ENCODE results near the gene TIMM44. TPM values are rescaled to one million over a fixed set of nuclear protein-coding genes. Genes with fewer than 3 reads are reported as not detected.

The TIMM44 gene
- total RNA-seq, 2 donors from 2014 or later: 47.3 to 83.4 TPM

DNA sequence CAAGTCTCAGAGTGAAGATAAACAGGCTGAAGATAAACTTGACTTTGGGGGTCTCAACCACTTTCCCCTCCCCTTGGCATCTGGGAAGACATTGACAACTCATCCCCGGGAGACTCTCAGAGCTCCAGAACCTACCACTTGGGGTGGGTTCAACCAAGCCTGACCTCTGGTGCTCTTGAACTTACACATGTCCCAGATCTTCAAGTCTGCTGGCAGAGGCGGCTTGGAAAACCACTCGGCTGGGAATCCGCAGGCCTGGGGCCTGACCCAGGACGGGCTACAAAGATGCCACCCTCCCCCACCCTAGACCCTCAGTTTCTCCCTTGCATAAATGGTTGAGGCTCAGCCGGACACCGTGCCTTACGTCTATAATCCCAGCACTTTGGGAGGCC lies 54.6 kb downstream of the TIMM44 start:
- H3K36me3 ChIP-seq: no peaks in the 10 kb centered on the region
- peak overlapping the region; percentile 32 to 49 for H3K4me3 ChIP-seq
- 73% methylated on average over 8 of the region's 8 CpGs for WGBS

DNA sequence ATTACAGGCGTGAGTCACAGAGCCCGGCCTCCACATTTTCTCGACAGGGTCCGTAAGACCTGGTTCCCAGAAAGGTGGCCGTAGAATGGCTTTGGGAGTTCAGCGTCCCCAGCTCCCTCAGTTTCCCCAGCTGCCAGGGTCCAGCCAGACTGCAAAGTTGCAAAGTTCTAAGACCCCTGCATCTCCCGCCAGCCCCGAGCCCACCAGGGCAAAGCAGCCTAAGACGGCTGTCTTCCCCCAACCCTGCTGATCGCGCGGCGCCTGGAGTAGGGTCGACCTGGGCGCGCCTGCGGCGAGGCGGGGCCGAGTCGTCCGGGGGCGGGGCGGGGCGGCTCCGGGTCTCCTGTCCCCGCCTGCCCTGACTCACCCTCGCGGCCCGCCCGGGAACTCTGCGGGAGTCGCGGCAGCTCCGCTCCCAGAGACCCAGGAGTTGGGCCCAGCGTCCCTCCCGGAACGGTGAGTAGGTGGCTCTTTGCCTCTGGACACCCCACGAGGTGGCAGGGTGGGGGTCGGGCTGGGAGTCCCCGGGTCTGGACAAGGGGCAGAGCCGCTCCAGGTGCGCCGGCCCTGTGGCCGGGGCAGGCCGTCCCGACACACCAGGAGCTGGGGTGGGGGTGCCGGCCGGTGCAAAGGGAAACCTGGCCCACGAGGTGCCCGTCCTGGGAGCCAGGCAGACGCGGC lies 55.2 kb downstream of the TIMM44 start, which contains the start of gene LRRC8E:
Gene LRRC8E, plus strand, starts transcription at position 366 of the 681 bp plus-strand sequence. CDS start 7,094 bp downstream, outside the sequence.
- no peaks in the 10 kb centered on the region for H3K36me3 ChIP-seq
- intact Hi-C loops (cut with DNase I): no loop called here
- 10% methylated on average over 53 of the region's 53 CpGs for WGBS
- H3K4me1 ChIP-seq (replicated peaks): no peaks in the 10 kb centered on the region
- H3K9me3 ChIP-seq: no peaks in the 10 kb centered on the region
- peak within 1 kb of the TSS in 1 of 2 donors; percentile 21 for H3K27ac ChIP-seq
- no peaks in the 10 kb centered on the region for H3K27me3 ChIP-seq (replicated peaks; ENCODE audit: insufficient read depth)
- peak within 1 kb of the TSS; percentile 32 to 49 for H3K4me3 ChIP-seq
- DNase-seq (ENCODE audit: low spot score): peak; percentile 46
- TF ChIP-seq, protein P1, sequence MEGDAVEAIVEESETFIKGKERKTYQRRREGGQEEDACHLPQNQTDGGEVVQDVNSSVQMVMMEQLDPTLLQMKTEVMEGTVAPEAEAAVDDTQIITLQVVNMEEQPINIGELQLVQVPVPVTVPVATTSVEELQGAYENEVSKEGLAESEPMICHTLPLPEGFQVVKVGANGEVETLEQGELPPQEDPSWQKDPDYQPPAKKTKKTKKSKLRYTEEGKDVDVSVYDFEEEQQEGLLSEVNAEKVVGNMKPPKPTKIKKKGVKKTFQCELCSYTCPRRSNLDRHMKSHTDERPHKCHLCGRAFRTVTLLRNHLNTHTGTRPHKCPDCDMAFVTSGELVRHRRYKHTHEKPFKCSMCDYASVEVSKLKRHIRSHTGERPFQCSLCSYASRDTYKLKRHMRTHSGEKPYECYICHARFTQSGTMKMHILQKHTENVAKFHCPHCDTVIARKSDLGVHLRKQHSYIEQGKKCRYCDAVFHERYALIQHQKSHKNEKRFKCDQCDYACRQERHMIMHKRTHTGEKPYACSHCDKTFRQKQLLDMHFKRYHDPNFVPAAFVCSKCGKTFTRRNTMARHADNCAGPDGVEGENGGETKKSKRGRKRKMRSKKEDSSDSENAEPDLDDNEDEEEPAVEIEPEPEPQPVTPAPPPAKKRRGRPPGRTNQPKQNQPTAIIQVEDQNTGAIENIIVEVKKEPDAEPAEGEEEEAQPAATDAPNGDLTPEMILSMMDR (IDR thresholded peaks at IDR 0.05): peak in 1 of 4 experiments; percentile 14
- TF ChIP-seq POLR2AphosphoS5 (IDR thresholded peaks at IDR 0.05): no peak
- peak; percentile 67 for TF ChIP-seq POLR2A (IDR thresholded peaks at IDR 0.05)

More for the DNA sequence above, 54.6 kb downstream of the TIMM44 start:
- no peaks in the 10 kb centered on the region for H3K27me3 ChIP-seq (replicated peaks; ENCODE audit: insufficient read depth)
- TF ChIP-seq, protein P1 (IDR thresholded peaks at IDR 0.05): no peak
- TF ChIP-seq POLR2AphosphoS5 (IDR thresholded peaks at IDR 0.05) (no peak), POLR2A (IDR thresholded peaks at IDR 0.05) (no peak)
- H3K4me1 ChIP-seq (replicated peaks): no peaks in the 10 kb centered on the region
- intact Hi-C loops (cut with DNase I): no loop called here
- DNase-seq (ENCODE audit: low spot score): no peak
- H3K27ac ChIP-seq: peak overlapping the region in 1 of 2 donors; percentile 21
- H3K9me3 ChIP-seq: no peaks in the 10 kb centered on the region

DNA sequence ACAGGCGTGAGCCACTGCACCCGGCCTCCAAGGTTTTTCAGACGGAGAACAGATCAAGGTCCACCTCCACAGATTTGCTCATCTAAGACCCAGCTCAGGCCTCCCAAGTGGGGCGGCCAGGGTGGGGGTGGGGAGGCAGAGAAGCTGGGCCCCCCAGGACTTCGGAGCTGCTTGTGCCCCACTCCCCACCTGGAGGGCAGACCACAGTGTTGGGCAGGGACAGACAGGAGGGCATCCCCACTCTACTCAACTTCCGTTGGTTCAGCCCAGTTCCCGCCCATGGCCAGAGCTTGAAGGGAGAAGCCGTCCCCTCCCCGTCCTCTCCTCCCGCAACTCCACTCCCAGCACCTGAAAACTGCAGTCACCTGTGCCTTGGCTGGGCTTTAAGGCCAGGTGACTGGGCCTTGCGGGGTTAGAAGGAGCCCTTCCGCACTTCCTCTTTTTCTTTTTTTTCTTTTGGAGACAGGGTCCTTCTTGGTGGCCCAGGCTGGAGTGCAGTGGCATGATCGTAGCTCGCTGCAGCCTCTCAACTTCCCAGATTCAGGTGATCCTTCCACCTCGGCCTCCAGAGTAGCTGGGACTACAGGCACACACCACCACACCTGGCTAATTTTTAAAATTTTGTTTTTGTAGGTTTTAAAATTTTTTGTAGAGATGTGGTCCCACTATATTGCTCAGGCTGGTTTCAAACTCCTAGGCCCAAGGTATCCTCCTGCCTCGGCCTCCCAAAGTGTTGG lies 55.9 kb downstream of the TIMM44 start:
- Histone ChIP-seq H3K4me3 (peak overlapping the region in 1 of 2 donors; percentile 49), H3K9me3 (no peaks in the 10 kb centered on the region), H3K4me1 (replicated peaks) (no peaks in the 10 kb centered on the region), H3K36me3 (no peaks in the 10 kb centered on the region), H3K27ac (no peak overlapping the region), H3K27me3 (replicated peaks; ENCODE audit: insufficient read depth) (no peaks in the 10 kb centered on the region)
- WGBS: 90% methylated on average over 16 of the region's 16 CpGs
- intact Hi-C loops (cut with DNase I): no loop called here
- DNase-seq (ENCODE audit: low spot score): no peak
- TF ChIP-seq POLR2AphosphoS5 (IDR thresholded peaks at IDR 0.05) (no peak), POLR2A (IDR thresholded peaks at IDR 0.05) (no peak)
- TF ChIP-seq, protein P1 (IDR thresholded peaks at IDR 0.05): no peak

DNA sequence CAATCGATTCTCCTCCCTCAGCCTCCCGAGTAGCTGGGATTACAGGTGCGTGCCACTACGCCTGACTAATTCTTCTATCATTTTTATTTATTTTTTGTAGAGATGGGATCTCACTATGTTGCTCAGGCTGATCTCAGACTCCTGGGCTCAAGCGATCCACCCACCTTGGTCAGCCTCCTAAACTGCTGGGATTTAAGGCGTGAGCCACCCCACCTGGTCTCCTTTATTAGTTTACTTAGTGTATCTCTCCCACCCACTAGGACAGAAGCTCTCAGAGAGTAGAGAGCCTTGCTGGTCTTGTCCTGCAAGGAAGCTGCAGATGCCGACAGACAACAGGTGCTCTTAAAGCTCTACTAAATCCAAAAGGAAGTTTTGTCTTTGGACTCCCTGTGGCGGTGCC lies 57.6 kb downstream of the TIMM44 start:
- no peaks in the 10 kb centered on the region for H3K9me3 ChIP-seq
- DNase-seq (ENCODE audit: low spot score): no peak
- H3K4me3 ChIP-seq: no peak overlapping the region
- H3K27ac ChIP-seq: no peak overlapping the region
- H3K36me3 ChIP-seq: no peaks in the 10 kb centered on the region
- TF ChIP-seq, protein P1 (IDR thresholded peaks at IDR 0.05): no peak
- TF ChIP-seq POLR2AphosphoS5 (IDR thresholded peaks at IDR 0.05) (no peak), POLR2A (IDR thresholded peaks at IDR 0.05) (no peak)
- intact Hi-C loops (cut with DNase I): no loop called here
- WGBS: 66% methylated on average over 8 of the region's 8 CpGs
- no peaks in the 10 kb centered on the region for H3K27me3 ChIP-seq (replicated peaks; ENCODE audit: insufficient read depth)
- no peaks in the 10 kb centered on the region for H3K4me1 ChIP-seq (replicated peaks)
